NCI-H2171 treated with DMSO at 0.1 percent for 48 hours (cell line): ENCODE results near the gene SACS.

Experiments
- DNase-seq: peaks from one replicate; lab custom pipeline; 2025; lab: John Stamatoyannopoulos, UW

SACS gene

GRCh38 chr13:23288995-23289394 lies 144.5 kb downstream of the SACS start:
- DNase-seq = no peak

DNA sequence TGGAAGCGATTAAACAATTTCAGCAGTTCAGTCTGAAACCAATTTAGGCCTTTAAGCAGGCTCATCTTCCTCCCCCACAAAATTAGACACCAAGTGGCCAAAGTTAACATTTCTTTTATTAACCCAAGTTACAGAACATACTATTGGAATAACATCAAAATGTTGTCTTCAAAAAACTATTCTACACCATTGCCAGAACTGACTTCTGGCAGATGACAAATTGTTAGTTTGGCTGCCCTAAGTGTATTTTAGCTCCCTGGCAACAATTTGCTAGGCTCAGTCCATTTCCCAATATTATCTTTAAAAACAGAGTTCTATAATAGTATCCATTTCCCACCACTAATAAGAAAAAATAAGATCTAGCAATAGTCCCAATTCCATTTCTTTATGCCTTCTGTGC lies 144.9 kb downstream of the SACS start:
- DNase-seq = no peak

- no peak for DNase-seq
These were observed 154.2 kb downstream of the SACS start for GRCh38 chr13:23279321-23279720.
